Sigmoid colon (tissue), 4 donors: ENCODE measurements around the gene MSH2.

ENCODE experiments used
- CTCF ChIP-seq, 4 experiments: fragments of 450-650 bp in 3 of 4; fragments of 200-600 bp in 1 of 4; IDR thresholded peaks; one replicate each; pipeline ENCODE4 v1.5.1; 2016 to 2019; ENCODE audit warnings: antibody characterized with exemption in 4 of 4, mild to moderate bottlenecking in 3 of 4, moderate library complexity in 2 of 4
- EP300 ChIP-seq, 4 donors: sonication (generic); formaldehyde crosslinking; IDR thresholded peaks; one replicate each; pipeline ENCODE4 v1.6.1; 2017; ENCODE audit warnings: antibody characterized with exemption in 4 of 4
- POLR2A ChIP-seq, 2 donors: fragments of 450-650 bp; IDR thresholded peaks; one replicate each; pipeline ENCODE4 v1.6.1; 2016; ENCODE audit warnings: antibody characterized with exemption in 2 of 2, mild to moderate bottlenecking in 2 of 2, moderate library complexity in 2 of 2
- POLR2AphosphoS5 ChIP-seq, 4 donors: sonication (generic); formaldehyde crosslinking; IDR thresholded peaks; one replicate each; pipeline ENCODE4 v1.6.1; 2017; ENCODE audit warnings: antibody characterized with exemption in 4 of 4

- no peak for TF ChIP-seq EP300 (IDR thresholded peaks at IDR 0.05)
- no peak for TF ChIP-seq CTCF (IDR thresholded peaks at IDR 0.05)
- no peak for TF ChIP-seq POLR2A (IDR thresholded peaks at IDR 0.05)
- TF ChIP-seq POLR2AphosphoS5 (IDR thresholded peaks at IDR 0.05): no peak
Measured at GRCh38 chr2:47459021-47459420, 56.1 kb downstream of the MSH2 start.
